OCI-LY7 (cell line): ENCODE results near the gene HCRTR1. TPM values are rescaled to one million over a fixed set of nuclear protein-coding genes. Genes with fewer than 3 reads are reported as not detected.

Experiments used
- BruUV-seq: library from RNA; stranded (reverse); fragments of 400-500 nt; replicated peaks from 2 replicates; lab custom pipeline; 2021; lab: Mats Ljungman, UMichigan
- CTCF ChIA-PET: fragments of 300-600 bp; sonication (Branson Sonifier 250); formaldehyde crosslinking; loops from one replicate; lab custom pipeline; 2022; ENCODE audit warnings: antibody characterized with exemption; ENCODE audit not compliant: unreplicated experiment; lab: Charles Lee
- POLR2A ChIA-PET: fragments of 300-600 bp; sonication (Branson Sonifier 250); formaldehyde crosslinking; loops from one replicate; lab custom pipeline; 2022; ENCODE audit warnings: antibody characterized with exemption; lab: Charles Lee
- DNase-seq: peaks from one replicate; pipeline ENCODE4 v3.0.0-alpha.2; 2015; ENCODE audit warnings: low spot score
- H2AFZ ChIP-seq: fragments of 200-600 bp; sonication (generic), shearing (Covaris generic); 2 replicates; pipeline ENCODE4 v1.6.1; 2014; ENCODE audit warnings: mild to moderate bottlenecking, antibody characterized with exemption, low read length, moderate library complexity
- H3K27ac ChIP-seq: fragments of 200-600 bp; sonication (generic); 2 replicates; pipeline ENCODE4 v1.5.1; 2014; ENCODE audit warnings: mixed run types, low read depth, mild to moderate bottlenecking, moderate library complexity, low read length, inconsistent platforms; ENCODE audit not compliant: poor library complexity, severe bottlenecking
- H3K36me3 ChIP-seq: fragments of 200-600 bp; sonication (generic); 2 replicates; pipeline ENCODE4 v1.6.1; 2014; ENCODE audit warnings: mild to moderate bottlenecking, antibody characterized with exemption, low read length, moderate library complexity, mixed read lengths; ENCODE audit not compliant: insufficient read depth
- H3K4me1 ChIP-seq: fragments of 200-600 bp; sonication (generic); 2 replicates; pipeline ENCODE4 v1.5.1; 2014; ENCODE audit warnings: mild to moderate bottlenecking, low read length; ENCODE audit not compliant: insufficient read depth, poor library complexity, severe bottlenecking
- H3K4me2 ChIP-seq: fragments of 200-600 bp; sonication (generic); 2 replicates; pipeline ENCODE4 v1.6.1; 2014; ENCODE audit warnings: mild to moderate bottlenecking, low read length
- H3K4me3 ChIP-seq: fragments of 200-600 bp; sonication (generic); 2 replicates; pipeline ENCODE4 v1.5.1; 2014; ENCODE audit warnings: mild to moderate bottlenecking, low read depth, low read length; ENCODE audit not compliant: poor library complexity, severe bottlenecking
- H3K79me2 ChIP-seq: fragments of 200-600 bp; sonication (generic); 2 replicates; pipeline ENCODE4 v1.6.1; 2016; ENCODE audit warnings: low read depth, mild to moderate bottlenecking, low read length, moderate library complexity, mixed read lengths; ENCODE audit not compliant: insufficient read depth
- H3K9me2 ChIP-seq: fragments of 200-600 bp; sonication (generic); 2 replicates; pipeline ENCODE4 v1.6.1; 2016; ENCODE audit warnings: mild to moderate bottlenecking, low read length, mixed read lengths; ENCODE audit not compliant: insufficient read depth
- H3K9me3 ChIP-seq: fragments of 200-600 bp; sonication (generic); 2 replicates; pipeline ENCODE4 v1.6.1; 2014; ENCODE audit warnings: mild to moderate bottlenecking, mixed run types, low read length, mixed read lengths
- H4K20me1 ChIP-seq: fragments of 200-600 bp; sonication (generic); 2 replicates; pipeline ENCODE4 v1.6.1; 2014; ENCODE audit warnings: mild to moderate bottlenecking, antibody characterized with exemption, low read length, moderate library complexity, mixed read lengths; ENCODE audit not compliant: insufficient read depth
- CTCF ChIP-seq: fragments of 200-600 bp; sonication (generic); conservative IDR thresholded peaks from 2 replicates; pipeline ENCODE4 v1.5.1; 2014; ENCODE audit warnings: mild to moderate bottlenecking, antibody characterized with exemption, low read length, moderate library complexity, mixed read lengths
- EZH2phosphoT487 ChIP-seq: fragments of 200-600 bp; sonication (generic); IDR thresholded peaks from 2 replicates; pipeline ENCODE4 v1.6.1; 2018; ENCODE audit warnings: low read depth, borderline replicate concordance, mild to moderate bottlenecking, mixed run types, antibody characterized with exemption, low read length, moderate library complexity, mixed read lengths
- intact Hi-C: fragments of 100-400 bp; cut with micrococcal nuclease; formaldehyde crosslinking; loops from one replicate; pipeline ENCODE4 v1.10.0; 2022; ENCODE audit not compliant: unreplicated experiment
- total RNA-seq, 2 experiments: library from RNA; depleted of rRNA in 1 of 2; stranded (reverse); fragments of >200 nt in 1 of 2; shearing (Covaris generic) in 1 of 2; gene quantifications; 2 replicates each; pipeline ENCODE4 v1.2.3, GENCODE V29; 2014 to 2022

Gene HCRTR1
- total RNA-seq, 2 experiments from 2014 or later, result not detected

- POLR2A ChIA-PET, result no interaction called here
- no peak for TF ChIP-seq EZH2phosphoT487
- no peaks in the 10 kb centered on the region for H3K79me2 ChIP-seq
- no peak overlapping the region for H3K27ac ChIP-seq
- no peaks in the 10 kb centered on the region for H3K9me3 ChIP-seq
- no TSS peak for BruUV-seq
- peaks cover 7% of the 10 kb centered on the region for H3K4me1 ChIP-seq
- H3K4me3 ChIP-seq, result no peak overlapping the region
- no peak for DNase-seq
- CTCF ChIA-PET, result no interaction called here
- H3K9me2 ChIP-seq, result no peaks in the 10 kb centered on the region
- no peaks in the 10 kb centered on the region; the same call in 1 of the 2 replicates for H4K20me1 ChIP-seq
- intact Hi-C loops, result no loop called here
- no peak overlapping the region for H3K4me2 ChIP-seq
- no peak overlapping the region for H2AFZ ChIP-seq
- H3K36me3 ChIP-seq, result no peaks in the 10 kb centered on the region
Measured at GRCh38 chr1:31575369-31576140, 41.9 kb upstream of the HCRTR1 start.

GRCh38 chr1:31576201-31576669, 41.3 kb upstream of the HCRTR1 start, which contains the start of gene TINAGL1:
TINAGL1 (plus strand) TSS chr1:31576515; CDS start chr1:31577149, 634 bp downstream.
- H3K4me3 ChIP-seq, result no peak within 1 kb of the TSS
- intact Hi-C loops, result no loop called here
- no peaks in the 10 kb centered on the region for H3K36me3 ChIP-seq
- no TSS peak for BruUV-seq
- ChIA-PET POLR2A (no interaction called here), CTCF (no interaction called here)
- H3K9me2 ChIP-seq, result no peaks in the 10 kb centered on the region
- H3K4me1 ChIP-seq, result peaks cover 5% of the 10 kb centered on the region
- no peak for TF ChIP-seq CTCF
- no peak for TF ChIP-seq EZH2phosphoT487
- H2AFZ ChIP-seq, result no peak within 1 kb of the TSS
- no peak for DNase-seq
- H3K27ac ChIP-seq, result no peak within 1 kb of the TSS
- no peaks in the 10 kb centered on the region for H3K79me2 ChIP-seq
- H4K20me1 ChIP-seq, result no peaks in the 10 kb centered on the region; the same call in 1 of the 2 replicates
- H3K4me2 ChIP-seq, result no peak within 1 kb of the TSS
- H3K9me3 ChIP-seq, result no peaks in the 10 kb centered on the region

GRCh38 chr1:31576743-31577455, 40.6 kb upstream of the HCRTR1 start:
- DNase-seq, result no peak
- no peaks in the 10 kb centered on the region for H3K79me2 ChIP-seq

More at GRCh38 chr1:31576743-31577455, 40.6 kb upstream of the HCRTR1 start:
- BruUV-seq, result no TSS peak
- no peaks in the 10 kb centered on the region for H3K9me2 ChIP-seq
- ChIA-PET POLR2A (no interaction called here), CTCF (no interaction called here)
- no peak overlapping the region for H3K4me2 ChIP-seq
- no peak for TF ChIP-seq CTCF
- H3K27ac ChIP-seq, result no peak overlapping the region
- intact Hi-C loops, result no loop called here
- no peaks in the 10 kb centered on the region for H3K4me1 ChIP-seq
- no peak overlapping the region for H3K4me3 ChIP-seq
- no peaks in the 10 kb centered on the region for H3K9me3 ChIP-seq
- H4K20me1 ChIP-seq, result no peaks in the 10 kb centered on the region; the same call in 1 of the 2 replicates
- no peaks in the 10 kb centered on the region for H3K36me3 ChIP-seq
- no peak overlapping the region for H2AFZ ChIP-seq
